DMS 273 (cell line): ENCODE measurements around the gene TPSB2.
"Not testable (repeated sequence)": the region's sequence is repeated elsewhere in the genome, so short reads cannot be mapped to it uniquely, and the experiment has no call there.

Source experiments
- DNase-seq: peaks from one replicate; lab custom pipeline; 2025; ENCODE audit not compliant: unreplicated experiment; lab: John Stamatoyannopoulos, UW

The TPSB2 gene

DNA sequence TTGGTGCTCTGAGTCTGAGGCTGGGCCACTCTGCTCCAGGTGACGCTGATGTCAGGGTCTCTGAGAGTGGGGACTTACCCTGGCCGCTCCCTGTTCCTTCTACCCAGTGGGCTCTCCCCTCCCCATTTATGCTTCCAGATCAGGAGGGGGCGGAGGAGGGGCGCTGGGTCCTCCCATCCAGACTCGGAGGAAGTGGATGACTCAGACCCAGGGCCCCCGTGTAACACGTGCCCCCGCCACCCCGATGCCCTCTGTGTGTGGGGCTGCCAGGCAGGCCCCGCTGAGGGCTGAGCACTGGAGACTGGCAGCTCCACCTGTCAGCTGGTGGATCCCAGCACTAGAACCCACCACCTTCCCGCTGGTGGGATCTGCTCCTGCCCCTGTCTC, at the start of gene TPSB2:
Gene TPSB2, minus strand, starts transcription at position 101 of the 387 bp plus-strand sequence. CDS start 233 bp downstream, outside the sequence.
- not testable (repeated sequence) for DNase-seq

DNA sequence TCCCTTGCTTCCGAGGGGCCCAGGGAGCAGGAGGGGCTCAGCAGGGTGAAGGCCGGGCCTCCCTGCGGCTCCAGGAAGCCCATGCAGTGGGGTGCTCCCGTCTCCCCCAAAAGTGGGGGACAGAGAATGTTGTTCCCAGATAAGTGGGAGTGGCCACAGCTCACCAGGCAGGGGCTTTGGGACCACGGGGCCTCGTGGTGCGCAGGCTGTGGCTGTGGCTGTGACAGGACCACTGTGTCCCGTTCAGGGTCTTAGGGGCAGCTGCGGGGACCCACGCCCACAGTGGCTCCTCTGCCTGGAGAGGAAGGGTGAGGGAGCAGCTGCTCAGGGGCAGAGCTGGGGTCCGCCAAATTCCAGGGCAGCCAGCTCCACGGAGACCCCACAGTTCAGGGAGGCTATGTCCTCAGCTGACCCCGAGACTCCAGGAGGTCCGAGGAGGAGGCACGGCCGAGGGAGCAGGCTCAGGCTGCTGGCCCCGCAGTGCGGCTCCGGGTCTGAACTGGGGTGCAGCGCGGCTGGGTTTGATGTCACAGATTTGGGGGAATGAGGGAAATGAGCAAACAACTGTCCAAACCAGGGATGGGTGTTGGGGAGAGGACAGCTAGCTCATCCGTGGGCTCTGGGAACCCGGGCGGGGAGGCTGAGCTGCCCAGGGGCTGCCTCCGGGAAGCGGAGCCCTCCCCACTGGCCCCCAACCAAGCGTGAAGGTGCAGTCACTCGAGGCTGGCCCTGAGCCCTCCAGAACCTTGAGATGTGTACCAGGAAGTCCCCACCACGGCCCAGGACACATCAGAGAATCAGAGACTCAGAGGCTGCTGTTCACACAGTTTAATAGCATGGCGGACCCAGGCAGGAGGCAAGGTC, 49.3 kb upstream of the TPSB2 start:
- DNase-seq, result no peak

- DNase-seq, result peak; percentile 54
Measured at GRCh38 chr16:1278477-1278876, 48.5 kb upstream of the TPSB2 start.

DNA sequence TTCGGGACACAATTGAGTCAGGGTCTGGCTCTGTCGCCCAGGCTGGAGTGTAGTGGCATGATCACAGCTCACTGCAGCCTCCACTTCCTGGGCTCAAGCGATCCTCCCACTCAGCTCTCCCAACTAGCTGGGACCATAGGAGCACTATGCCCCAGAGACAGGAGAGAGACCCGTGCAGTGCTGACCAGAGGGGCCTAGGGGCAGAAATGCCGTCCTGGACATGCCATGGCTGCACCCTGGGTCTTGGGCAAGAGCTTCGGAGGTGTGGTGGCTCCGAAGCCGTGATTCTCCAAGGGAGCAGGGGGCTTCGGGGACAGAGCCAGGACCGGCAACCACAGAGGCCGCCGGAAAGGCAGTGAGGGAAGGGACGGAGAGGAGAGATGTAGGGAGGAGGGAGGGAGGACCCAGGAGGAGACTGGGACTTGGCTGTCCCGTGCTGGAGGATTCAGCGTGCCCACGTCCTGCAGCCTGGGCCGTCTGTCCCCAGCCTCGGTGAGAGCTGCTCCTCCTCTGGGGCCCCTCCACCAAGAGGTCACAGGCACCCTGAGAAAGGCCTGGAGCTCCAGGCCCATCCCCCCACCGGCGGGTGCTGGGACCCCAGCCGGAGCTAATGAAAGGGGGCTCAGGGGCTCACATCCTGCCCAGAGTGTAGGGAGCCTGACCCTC, 47.8 kb upstream of the TPSB2 start:
- no peak for DNase-seq

DNA sequence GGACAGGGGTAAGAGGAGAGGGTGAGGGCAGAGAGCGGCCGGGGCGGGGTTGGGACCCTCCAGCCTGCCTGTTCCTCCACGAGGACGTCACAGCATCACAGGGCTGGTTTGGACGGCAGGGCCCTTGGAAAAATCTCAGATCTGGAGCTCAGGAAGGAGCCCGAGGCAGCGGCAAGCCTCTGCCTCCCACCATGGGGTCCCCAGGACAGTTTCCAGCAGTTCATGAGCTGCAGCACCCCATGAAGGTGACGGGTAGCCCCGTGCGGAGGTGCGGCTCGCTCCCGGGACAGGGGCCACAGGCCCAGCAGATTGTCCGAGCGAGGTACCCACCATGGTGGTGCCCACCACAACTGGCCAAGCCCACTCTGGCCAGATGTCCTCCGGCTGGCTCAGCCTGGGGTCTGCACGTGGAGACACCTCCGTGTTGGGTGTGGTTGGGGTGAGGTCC, 47.2 kb upstream of the TPSB2 start:
- no peak for DNase-seq

DNA sequence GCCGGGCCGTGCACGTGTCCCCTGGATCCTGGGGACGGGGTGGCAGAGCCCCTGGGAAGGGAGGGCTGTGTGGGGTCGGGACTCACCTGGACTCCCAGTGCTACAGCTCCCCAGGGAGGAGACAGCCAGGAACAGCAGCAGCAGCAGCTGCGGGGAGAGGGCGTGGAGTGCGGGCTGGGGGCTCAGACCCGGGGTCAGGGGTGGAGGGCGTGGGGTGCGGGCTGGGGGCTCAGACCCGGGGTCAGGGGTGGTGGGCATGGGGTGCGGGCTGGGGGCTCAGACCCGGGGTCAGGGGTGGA, 46.5 kb upstream of the TPSB2 start:
- no peak for DNase-seq

DNA sequence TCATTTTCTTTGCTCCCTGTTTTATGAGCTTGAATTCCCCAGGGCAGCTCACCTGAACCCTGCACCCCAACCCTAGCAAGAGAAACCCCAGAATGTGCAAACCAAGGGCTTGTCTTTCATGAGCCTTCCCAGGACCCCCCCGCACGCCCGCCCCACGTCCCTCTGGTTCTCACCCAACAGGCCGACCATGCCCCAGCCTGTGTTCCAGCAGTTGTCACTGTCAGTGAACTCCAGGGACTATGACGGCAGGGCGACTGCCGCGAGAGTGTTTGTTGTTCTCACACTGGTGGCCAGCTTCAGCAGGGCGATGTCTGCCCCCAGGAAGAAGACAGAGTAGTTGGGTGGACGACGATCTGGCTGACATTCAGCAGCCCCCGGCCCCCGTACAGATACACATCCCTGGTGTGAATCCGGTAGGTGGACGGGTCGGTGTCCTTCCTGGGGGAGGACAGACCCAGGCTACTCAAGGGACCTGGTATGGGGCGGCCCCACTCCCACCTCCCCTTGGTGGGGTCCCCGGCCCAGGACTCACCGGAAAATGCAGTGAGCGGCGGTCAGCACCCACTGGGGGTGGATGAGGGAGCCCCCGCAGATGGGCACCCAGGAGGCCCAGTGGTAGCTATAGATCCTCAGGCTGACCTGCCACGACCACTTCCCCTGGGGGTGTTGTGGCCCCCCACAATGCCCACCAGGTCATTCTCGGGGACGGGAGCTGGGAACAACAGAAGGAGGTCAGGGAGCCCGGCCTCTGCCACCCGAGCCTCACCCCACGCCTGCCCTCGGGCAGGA, 46.0 kb upstream of the TPSB2 start:
- no peak for DNase-seq

GRCh38 chr16:1274767-1275166, 44.8 kb upstream of the TPSB2 start:
- DNase-seq, result no peak

GRCh38 chr16:1273816-1274215, 43.8 kb upstream of the TPSB2 start:
- DNase-seq, result no peak

- DNase-seq, result peak; percentile 63
Measured at GRCh38 chr16:1272453-1273198, 42.6 kb upstream of the TPSB2 start.

GRCh38 chr16:1271724-1272413, 41.9 kb upstream of the TPSB2 start:
- peak; percentile 91 for DNase-seq

- DNase-seq, result no peak
Measured at GRCh38 chr16:1271380-1271723, 41.4 kb upstream of the TPSB2 start.

GRCh38 chr16:1269418-1269817, 39.4 kb upstream of the TPSB2 start:
- not testable (repeated sequence) for DNase-seq

DNA sequence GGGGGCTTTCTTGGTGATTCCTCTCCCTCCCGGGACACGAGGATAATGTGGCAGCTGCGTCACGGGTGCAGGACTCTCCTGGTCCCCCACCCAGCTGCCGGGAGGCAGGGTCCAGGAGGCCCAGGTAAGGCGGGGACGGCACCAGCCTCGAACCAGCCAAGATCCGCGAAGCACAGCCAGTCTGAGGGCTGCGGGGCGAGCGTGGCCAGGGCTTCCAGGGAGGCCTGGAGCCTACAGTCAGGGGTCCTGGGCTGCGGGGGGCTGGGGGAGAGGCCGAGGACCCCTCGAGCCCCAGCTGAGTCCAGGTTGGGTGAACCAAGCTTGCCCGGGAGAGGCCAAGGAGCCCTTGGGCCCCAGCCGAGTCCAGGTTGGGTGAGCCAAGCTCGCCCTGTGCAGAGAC, 35.8 kb upstream of the TPSB2 start:
- DNase-seq, result no peak

- DNase-seq, result no peak
Measured at GRCh38 chr16:1265090-1265630, 35.2 kb upstream of the TPSB2 start.

DNA sequence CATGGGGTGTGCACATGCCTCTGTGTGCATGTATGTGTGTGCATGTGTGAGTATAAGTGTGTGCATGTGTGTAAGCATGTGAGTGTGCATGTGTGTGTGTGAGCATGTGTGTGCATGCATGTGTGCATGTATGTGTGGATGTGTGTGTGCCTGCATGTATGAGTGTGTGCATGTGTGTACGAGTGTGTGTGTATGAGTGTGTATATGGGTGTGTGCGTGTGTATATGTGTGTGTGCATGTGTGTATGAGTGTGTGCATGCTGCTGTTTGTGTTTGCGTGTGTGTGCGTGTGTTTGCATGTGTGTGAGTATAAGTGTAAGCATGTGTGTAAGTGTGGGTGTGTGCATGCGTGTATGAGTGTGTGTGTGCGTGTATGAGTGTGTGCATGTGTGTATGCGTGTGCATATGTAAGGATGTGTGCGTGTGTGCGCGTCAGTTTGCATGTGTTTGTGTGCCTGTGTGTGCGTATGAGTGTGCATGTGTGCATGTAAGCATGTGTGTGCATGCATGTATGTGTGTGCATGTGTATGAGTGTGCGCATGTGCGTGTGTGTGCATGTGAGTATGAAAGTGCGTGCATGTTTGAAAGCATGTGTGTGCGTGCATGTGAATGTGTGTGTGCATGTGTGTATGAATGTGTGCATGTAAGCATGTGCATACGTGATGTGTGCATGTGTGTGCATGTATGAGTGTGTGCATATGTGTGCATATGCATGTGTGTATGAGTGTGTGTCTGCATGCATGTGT, 34.5 kb upstream of the TPSB2 start:
- DNase-seq, result no peak

DNA sequence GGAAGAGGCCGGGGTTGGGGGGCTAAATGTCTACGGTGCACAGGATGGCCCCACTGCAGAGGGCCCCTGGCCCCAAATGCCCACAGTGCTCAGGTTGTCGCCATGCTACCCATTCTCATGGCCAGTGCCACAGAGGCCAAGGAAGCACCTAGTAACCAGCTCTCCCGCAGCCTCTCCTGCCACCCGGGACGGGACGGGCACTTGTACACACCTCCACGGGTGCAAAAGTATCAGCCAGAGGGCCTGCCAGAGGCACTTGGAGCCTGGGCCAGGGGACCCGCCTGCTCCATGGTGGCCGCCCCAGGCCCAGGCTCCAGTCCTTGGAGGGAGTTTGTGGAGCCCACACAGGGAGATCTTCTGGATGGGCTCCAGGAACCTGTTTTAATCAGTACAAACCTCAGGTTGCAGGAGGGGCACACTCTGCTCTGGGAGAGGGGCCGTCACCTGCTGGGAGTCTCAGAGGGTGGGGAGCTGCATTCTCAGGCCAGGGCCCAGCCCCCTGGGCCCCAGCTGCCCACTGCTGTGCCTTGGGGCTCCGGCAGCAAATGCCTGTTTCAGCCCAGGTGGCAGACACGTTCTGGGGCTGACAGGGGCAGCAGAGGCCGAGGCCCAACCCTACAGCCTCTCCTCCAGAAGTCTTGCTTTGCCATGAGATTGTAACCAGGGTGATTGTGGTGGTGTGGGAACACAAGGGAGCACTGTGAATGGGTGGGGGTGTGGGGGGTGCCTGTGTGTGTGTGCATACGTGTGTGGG, 33.8 kb upstream of the TPSB2 start:
- DNase-seq, result no peak

GRCh38 chr16:1262846-1263221, 32.9 kb upstream of the TPSB2 start:
- no peak for DNase-seq
